ENCODE measurements around the gene TRIM10. TPM values are rescaled to one million over a fixed set of nuclear protein-coding genes. Genes with fewer than 3 reads are reported as not detected.

Gene TRIM10
- total and polyA plus RNA-seq, 12 donors, result not detected

DNA sequence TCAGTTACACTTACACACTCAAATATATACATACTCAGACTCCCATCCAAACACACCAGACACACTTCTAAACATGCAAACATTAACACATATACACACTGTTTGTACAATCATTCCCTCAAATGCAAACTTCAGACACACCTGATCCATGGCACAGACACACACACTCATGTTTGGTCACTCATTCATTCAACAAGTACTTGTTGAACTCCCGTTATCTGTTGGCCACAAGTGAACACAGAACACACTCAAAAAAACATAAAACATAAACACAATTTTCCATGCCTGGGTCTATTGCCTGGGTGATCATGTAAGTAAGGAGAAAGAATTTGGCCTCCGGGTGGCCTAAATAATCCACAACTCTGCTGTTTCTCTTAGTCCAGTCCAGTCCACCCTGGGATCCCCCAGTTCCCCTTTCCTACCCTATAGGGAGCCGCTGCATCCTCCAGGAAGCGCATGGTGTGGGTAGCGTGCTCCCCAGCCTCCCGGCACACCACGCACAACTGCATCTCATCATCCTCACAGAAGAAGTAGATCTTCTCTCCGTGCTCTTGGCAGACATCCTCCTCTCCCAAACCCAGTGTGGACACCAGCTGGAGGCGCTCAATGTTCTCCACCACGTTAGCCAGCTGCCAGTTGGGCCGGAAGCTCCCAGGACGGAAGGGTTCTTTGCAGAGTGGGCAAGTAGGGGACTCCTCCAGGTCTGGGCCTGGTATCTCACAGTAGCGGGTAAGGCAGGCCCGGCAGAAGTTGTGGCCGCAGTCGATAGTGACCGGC lies 815 bp downstream of the TRIM10 start:
- no peaks in the 10 kb centered on the region for H3K36me3 ChIP-seq
- peaks cover 0 to 30% (median 7%) of the 10 kb centered on the region in 7 donors for H3K27me3 ChIP-seq
- DNase-seq (no peak), ATAC-seq (no peak)
- no peaks in the 10 kb centered on the region for H3K9me3 ChIP-seq
- no peak overlapping the region for H3K4me3 ChIP-seq
- intact Hi-C loops (cut with DNase I), result no loop called here
- 87 to 88% methylated on average over 17 of the region's 17 CpGs for WGBS, 2 donors
- peaks cover 0 to 29% (median 5%) of the 10 kb centered on the region in 9 donors for H3K4me1 ChIP-seq
- TF ChIP-seq, protein P1, sequence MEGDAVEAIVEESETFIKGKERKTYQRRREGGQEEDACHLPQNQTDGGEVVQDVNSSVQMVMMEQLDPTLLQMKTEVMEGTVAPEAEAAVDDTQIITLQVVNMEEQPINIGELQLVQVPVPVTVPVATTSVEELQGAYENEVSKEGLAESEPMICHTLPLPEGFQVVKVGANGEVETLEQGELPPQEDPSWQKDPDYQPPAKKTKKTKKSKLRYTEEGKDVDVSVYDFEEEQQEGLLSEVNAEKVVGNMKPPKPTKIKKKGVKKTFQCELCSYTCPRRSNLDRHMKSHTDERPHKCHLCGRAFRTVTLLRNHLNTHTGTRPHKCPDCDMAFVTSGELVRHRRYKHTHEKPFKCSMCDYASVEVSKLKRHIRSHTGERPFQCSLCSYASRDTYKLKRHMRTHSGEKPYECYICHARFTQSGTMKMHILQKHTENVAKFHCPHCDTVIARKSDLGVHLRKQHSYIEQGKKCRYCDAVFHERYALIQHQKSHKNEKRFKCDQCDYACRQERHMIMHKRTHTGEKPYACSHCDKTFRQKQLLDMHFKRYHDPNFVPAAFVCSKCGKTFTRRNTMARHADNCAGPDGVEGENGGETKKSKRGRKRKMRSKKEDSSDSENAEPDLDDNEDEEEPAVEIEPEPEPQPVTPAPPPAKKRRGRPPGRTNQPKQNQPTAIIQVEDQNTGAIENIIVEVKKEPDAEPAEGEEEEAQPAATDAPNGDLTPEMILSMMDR (IDR thresholded peaks at IDR 0.05), result no peak
- no peak overlapping the region for H3K27ac ChIP-seq

DNA sequence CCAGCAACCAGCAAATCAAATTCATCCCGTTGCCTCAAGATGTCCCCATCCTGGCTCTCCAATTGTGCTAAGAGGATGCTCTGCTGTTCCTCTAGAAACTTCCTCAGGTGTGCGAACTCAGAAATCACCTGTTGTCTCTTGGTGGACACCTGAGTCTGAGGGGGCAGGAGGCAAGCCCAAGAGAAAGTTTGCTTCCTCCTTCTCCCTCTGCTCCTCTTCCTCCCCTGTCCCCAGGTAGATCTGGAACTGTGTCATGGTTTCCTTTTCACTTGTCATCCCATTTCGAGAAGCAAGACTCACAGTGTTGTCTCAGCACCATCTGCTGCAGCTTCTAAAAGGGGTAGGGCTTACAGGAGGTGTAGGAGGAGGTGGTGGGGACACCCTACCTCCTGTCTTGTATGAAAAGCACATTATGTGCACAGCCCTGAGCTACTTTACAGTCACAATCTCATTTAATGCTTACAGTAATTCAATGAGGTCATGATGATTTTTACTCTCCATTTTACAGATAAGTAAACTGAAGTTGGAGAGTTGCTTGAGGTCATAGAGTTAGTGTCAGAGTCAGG lies 2.5 kb downstream of the TRIM10 start:
- no peak overlapping the region for H3K4me3 ChIP-seq
- 70 to 72% methylated on average over 3 of the region's 3 CpGs for WGBS, 2 donors
- H3K36me3 ChIP-seq, result no peaks in the 10 kb centered on the region
- TF ChIP-seq, protein P1 (IDR thresholded peaks at IDR 0.05), result no peak
- no peak overlapping the region for H3K27ac ChIP-seq
- no peaks in the 10 kb centered on the region for H3K9me3 ChIP-seq
- intact Hi-C loops (cut with DNase I), result no loop called here
- ATAC-seq, result no peak
- no peak for DNase-seq
- H3K27me3 ChIP-seq, result peaks cover 0 to 27% (median 3%) of the 10 kb centered on the region in 7 donors
- peaks cover 0 to 29% (median 5%) of the 10 kb centered on the region in 9 donors for H3K4me1 ChIP-seq

DNA sequence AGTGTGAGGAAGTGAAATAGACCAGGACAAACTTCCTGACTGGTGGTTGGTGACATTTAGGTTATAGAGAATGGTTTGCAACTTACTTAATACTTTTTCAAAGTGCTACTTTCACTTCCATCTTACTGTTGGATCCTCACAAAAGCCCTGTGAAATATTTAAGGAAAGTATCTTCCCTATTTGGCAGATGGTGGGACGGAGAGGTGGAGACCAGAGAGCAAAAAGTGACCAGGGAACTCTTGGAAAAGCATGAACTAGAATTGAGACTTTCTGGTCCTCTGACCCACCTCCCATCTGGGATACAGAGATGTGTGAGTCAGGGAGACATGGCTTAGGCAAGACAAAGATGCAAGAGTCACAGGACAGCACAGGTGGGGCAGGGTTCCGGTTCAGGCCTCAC lies 3.0 kb downstream of the TRIM10 start:
- Histone ChIP-seq H3K27me3 (peaks cover 0 to 22% (median 0%) of the 10 kb centered on the region in 7 donors), H3K9me3 (no peaks in the 10 kb centered on the region), H3K36me3 (no peaks in the 10 kb centered on the region), H3K4me1 (peaks cover 0 to 24% (median 5%) of the 10 kb centered on the region in 9 donors), H3K27ac (no peak overlapping the region), H3K4me3 (no peak overlapping the region)
- 86 to 92% methylated on average over 2 of the region's 2 CpGs for WGBS, 2 donors
- DNase-seq, result no peak
- TF ChIP-seq, protein P1 (IDR thresholded peaks at IDR 0.05), result no peak
- intact Hi-C loops (cut with DNase I), result no loop called here
- ATAC-seq, result no peak

DNA sequence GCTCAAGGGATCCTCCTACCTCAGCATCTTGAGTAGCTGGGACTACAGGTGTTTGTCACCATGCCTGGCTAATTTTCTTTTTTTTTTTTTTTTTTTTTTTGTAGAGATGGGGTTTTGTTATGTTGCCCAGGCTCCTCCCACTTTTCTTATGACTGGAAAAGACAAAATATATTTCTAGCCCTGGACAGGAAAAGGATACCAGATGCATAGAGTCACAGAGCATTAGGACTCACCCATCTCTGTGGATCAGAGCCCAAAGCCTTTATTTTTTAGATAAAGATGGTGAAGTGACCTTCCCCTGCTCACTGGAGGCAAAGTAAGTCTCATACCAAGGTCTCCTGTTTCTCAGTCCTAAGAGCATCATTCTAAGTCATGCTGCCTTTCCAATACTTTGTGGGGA lies 3.4 kb downstream of the TRIM10 start:
- TF ChIP-seq, protein P1 (IDR thresholded peaks at IDR 0.05), result no peak
- DNase-seq, result no peak
- H3K9me3 ChIP-seq, result no peaks in the 10 kb centered on the region
- H3K4me3 ChIP-seq, result no peak overlapping the region
- no peak for ATAC-seq
- no peaks in the 10 kb centered on the region for H3K36me3 ChIP-seq
- H3K4me1 ChIP-seq, result peaks cover 0 to 24% (median 5%) of the 10 kb centered on the region in 9 donors
- intact Hi-C loops (cut with DNase I), result no loop called here
- H3K27me3 ChIP-seq, result peaks cover 0 to 20% (median 0%) of the 10 kb centered on the region in 7 donors
- H3K27ac ChIP-seq, result no peak overlapping the region

All from heart right ventricle (tissue), 16 donors.